Nephron (organoid): ENCODE measurements around the gene VPS51.

Experiments used
- H3K27ac Mint-ChIP-seq, 3 experiments: 2 replicates each; pipeline ENCODE4 v1.8.0; 2020; ENCODE audit warnings: mixed read lengths in 3 of 3, mild to moderate bottlenecking in 2 of 3, moderate library complexity in 1 of 3
- H3K27me3 Mint-ChIP-seq: 2 replicates; pipeline ENCODE4 v1.8.0; 2021; ENCODE audit warnings: low read depth, mild to moderate bottlenecking, moderate library complexity, mixed read lengths
- H3K36me3 Mint-ChIP-seq: 2 replicates; pipeline ENCODE4 v1.8.0; 2020; ENCODE audit warnings: low read depth, mixed read lengths
- H3K4me1 Mint-ChIP-seq: 2 replicates; pipeline ENCODE4 v1.8.0; 2020; ENCODE audit warnings: mixed read lengths
- H3K4me3 Mint-ChIP-seq, 3 experiments: 2 replicates each; pipeline ENCODE4 v1.8.0; 2020; ENCODE audit warnings: mild to moderate bottlenecking in 3 of 3, mixed read lengths in 3 of 3, moderate library complexity in 2 of 3
- H3K9me3 Mint-ChIP-seq: 2 replicates; pipeline ENCODE4 v1.8.0; 2020; ENCODE audit warnings: mixed read lengths
- TF ChIP-seq, protein P1 (sequence below), 3 experiments: fragments of 200-600 bp; sonication (generic); IDR thresholded peaks; one replicate each; pipeline ENCODE4 v1.5.0; 2021; ENCODE audit warnings: antibody characterized with exemption in 3 of 3; ENCODE audit not compliant: unreplicated experiment in 3 of 3

VPS51 gene

DNA sequence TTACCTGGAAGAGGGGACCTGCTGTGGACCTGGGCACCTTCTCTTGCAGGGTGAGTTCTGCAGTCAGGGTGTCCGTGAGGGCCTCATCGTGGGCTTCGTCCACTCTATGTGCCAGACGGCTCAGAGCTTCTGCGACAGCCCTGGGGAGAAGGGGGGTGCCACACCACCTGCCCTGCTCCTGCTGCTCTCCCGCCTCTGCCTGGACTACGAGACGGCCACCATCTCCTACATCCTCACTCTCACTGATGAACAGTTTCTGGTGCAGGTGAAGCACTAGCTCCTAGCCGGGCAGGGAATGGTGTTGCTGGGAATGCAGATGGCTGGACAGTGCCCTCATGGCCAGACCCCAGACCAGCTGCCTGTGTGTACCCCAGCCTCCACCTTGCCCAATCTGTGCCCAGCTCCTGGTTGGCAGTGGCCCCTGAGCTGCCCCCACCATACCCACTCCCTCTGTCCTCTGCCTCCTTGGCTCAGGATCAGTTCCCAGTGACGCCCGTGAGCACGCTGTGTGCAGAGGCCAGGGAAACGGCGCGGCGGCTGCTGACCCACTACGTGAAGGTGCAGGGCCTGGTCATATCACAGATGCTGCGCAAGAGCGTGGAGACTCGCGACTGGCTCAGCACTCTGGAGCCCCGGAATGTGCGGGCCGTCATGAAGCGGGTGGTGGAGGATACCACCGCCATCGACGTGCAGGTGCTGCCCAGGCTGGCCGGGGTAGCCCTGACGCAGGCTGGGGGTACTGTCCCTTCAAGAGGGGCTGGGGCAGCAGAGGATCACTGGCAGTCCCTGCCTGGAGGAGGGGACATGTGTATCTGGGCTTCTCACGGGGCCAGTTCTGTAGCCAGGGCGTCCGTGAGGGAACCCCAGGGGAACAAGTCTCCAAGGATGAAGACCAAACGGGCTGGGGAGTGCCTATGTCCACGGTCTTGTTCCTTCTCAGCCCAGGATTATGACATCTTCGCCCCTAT, 13.5 kb downstream of the VPS51 start:
- Mint-ChIP-seq H3K4me3 (no peak overlapping the region), H3K9me3 (no peaks in the 10 kb centered on the region), H3K4me1 (peaks cover 13% of the 10 kb centered on the region), H3K36me3 (peaks cover 8% of the 10 kb centered on the region), H3K27me3 (no peaks in the 10 kb centered on the region), H3K27ac (no peak overlapping the region)
- TF ChIP-seq, protein P1, sequence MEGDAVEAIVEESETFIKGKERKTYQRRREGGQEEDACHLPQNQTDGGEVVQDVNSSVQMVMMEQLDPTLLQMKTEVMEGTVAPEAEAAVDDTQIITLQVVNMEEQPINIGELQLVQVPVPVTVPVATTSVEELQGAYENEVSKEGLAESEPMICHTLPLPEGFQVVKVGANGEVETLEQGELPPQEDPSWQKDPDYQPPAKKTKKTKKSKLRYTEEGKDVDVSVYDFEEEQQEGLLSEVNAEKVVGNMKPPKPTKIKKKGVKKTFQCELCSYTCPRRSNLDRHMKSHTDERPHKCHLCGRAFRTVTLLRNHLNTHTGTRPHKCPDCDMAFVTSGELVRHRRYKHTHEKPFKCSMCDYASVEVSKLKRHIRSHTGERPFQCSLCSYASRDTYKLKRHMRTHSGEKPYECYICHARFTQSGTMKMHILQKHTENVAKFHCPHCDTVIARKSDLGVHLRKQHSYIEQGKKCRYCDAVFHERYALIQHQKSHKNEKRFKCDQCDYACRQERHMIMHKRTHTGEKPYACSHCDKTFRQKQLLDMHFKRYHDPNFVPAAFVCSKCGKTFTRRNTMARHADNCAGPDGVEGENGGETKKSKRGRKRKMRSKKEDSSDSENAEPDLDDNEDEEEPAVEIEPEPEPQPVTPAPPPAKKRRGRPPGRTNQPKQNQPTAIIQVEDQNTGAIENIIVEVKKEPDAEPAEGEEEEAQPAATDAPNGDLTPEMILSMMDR (IDR thresholded peaks at IDR 0.05; ENCODE audit: unreplicated experiment in 3 of 3): no peak

DNA sequence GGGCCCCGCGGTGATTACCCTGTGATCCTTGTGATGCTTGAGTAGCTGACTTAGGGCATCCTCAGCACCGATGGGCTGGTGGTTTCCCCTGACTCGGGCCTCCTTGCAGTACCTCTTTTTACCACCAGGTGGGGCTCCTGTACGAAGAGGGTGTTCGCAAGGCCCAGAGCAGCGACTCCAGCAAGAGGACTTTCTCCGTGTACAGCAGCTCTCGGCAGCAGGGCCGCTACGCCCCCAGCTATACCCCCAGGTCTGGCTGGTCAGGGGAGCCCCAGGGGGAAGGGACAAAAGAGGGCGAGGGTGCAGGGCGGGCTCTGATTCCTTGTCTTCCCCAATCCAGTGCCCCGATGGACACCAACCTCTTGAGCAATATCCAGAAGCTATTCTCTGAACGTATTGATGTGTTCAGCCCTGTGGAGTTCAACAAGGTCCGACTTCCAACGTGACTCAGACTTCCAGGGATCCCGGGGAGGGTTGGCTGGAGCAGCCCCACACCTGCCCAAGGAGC, 14.4 kb downstream of the VPS51 start:
- Mint-ChIP-seq H3K36me3 (peaks cover 5% of the 10 kb centered on the region), H3K27me3 (no peaks in the 10 kb centered on the region), H3K4me3 (peak overlapping the region; percentile 65 to 72 (median 70)), H3K9me3 (no peaks in the 10 kb centered on the region), H3K4me1 (peaks cover 13% of the 10 kb centered on the region), H3K27ac (peak overlapping the region in 2 of 3 experiments; percentile 25 to 52)
- TF ChIP-seq, protein P1 (IDR thresholded peaks at IDR 0.05; ENCODE audit: unreplicated experiment in 3 of 3): peak; percentile 96 to 99 (median 97)

- Mint-ChIP-seq H3K27ac (peak overlapping the region in 1 of 3 experiments; percentile 77), H3K9me3 (no peaks in the 10 kb centered on the region), H3K27me3 (no peaks in the 10 kb centered on the region), H3K4me1 (peaks cover 13% of the 10 kb centered on the region), H3K36me3 (peaks cover 4% of the 10 kb centered on the region), H3K4me3 (peak overlapping the region; percentile 96 to 99 (median 97))
- TF ChIP-seq, protein P1 (IDR thresholded peaks at IDR 0.05; ENCODE audit: unreplicated experiment in 3 of 3): no peak
These were observed 15.2 kb downstream of the VPS51 start for GRCh38 chr11:65111159-65111743.

DNA sequence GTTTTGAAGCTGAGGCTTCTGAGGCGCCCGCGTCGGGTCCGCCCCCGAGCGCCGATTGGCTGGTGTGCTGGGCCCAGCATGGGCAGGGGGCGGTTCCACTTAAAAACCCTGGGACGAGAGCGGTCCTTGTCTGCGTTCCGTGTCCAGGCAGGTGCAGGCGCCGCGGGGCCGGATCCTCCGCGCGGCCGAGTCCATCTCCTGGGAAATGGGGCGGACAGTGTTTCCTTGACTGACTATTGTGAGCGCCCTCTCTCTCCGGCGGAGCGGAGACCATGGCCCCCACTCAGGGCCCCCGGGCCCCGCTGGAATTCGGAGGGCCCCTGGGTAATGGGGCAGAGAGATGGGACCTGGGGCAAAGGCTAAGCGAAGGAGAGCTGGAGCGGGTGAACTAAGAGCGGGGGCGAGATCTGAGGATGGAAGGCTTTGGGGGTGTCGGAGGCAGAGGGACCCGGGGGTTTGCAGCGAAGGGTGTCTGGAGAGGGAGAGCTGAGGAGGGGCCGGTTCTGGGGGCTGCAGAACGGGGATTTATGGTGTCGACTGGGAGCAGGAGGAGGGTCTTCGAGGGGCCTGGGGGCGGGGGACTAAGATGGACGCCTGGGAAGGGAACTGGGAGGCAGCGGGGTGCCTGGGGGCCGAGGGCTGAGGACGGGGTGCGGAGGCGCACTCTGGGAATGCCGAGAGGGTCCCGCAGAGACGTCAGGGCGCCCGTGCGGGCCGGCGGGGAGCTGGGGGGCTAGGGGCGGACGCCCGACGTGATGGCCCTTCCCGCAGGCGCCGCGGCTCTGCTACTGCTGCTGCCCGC, 15.9 kb downstream of the VPS51 start, which contains the start of gene TM7SF2:
Gene TM7SF2, plus strand, starts transcription at position 129 of the 802 bp plus-strand sequence. Its CDS starts 144 bp downstream, at position 273.
- H3K27ac Mint-ChIP-seq: peak within 1 kb of the TSS; percentile 77 to 97 (median 91)
- H3K27me3 Mint-ChIP-seq: no peaks in the 10 kb centered on the region
- H3K4me3 Mint-ChIP-seq: peak within 1 kb of the TSS; percentile 96 to 99 (median 97)
- H3K9me3 Mint-ChIP-seq: no peaks in the 10 kb centered on the region
- TF ChIP-seq, protein P1 (IDR thresholded peaks at IDR 0.05; ENCODE audit: unreplicated experiment in 3 of 3): no peak
- H3K36me3 Mint-ChIP-seq: no peaks in the 10 kb centered on the region
- H3K4me1 Mint-ChIP-seq: peaks cover 13% of the 10 kb centered on the region

DNA sequence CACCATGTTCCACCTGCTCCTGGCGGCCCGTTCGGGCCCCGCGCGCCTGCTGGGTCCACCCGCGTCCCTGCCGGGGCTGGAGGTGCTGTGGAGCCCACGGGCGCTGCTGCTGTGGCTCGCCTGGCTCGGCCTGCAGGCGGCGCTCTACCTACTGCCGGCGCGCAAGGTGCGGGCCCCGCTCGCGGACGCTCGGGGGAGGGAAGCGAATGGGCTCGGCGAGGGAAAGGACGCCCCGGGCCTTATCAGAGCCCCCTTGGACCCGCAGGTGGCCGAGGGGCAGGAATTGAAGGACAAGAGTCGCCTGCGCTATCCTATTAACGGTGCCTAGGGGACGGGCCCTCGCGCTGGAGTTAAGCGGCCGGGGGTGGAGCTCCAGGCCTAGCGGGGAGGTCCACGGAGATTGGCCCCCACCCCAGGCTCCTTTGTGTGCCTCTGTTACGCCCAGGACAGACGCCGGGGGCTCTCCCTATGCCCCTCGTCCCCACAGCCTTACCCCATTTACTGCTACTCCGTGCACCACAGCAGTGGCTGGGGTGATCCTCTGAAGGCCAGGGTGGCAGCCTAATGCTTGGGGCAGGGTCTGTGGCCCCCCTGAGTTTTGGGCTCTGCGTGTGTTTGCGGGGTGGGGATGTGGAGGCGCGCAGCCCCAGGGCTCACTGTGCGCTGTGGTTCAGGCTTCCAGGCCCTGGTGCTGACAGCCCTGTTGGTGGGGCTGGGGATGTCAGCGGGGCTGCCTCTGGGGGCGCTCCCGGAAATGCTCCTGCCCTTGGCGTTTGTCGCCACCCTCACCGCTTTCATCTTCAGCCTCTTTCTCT, 16.7 kb downstream of the VPS51 start:
- Mint-ChIP-seq H3K4me1 (peaks cover 17% of the 10 kb centered on the region), H3K4me3 (peak overlapping the region; percentile 90 to 99 (median 97)), H3K36me3 (peaks cover under 1% of the 10 kb centered on the region), H3K27ac (peak overlapping the region; percentile 91 to 97 (median 91)), H3K9me3 (no peaks in the 10 kb centered on the region), H3K27me3 (no peaks in the 10 kb centered on the region)
- TF ChIP-seq, protein P1 (IDR thresholded peaks at IDR 0.05; ENCODE audit: unreplicated experiment in 3 of 3): peak; percentile 80 to 94 (median 87)
